ENCODE measurements around the gene MRPL47. TPM values are rescaled to one million over a fixed set of nuclear protein-coding genes. Genes with fewer than 3 reads are reported as not detected.

MRPL47 gene
- total and polyA plus RNA-seq, 10 of the 15 experiments (the other 5 are each of a cell fraction or from before 2014, with no cell fraction given): 40.6 to 237 (median 73.9) TPM

GRCh38 chr3:179541094-179541493, 63.3 kb downstream of the MRPL47 start:
- no peaks in the 10 kb centered on the region for H3K4me1 ChIP-seq (ENCODE audit: control insufficient read depth, insufficient read depth, low read length)
- intact Hi-C loops (cut with micrococcal nuclease; ENCODE audit: unreplicated experiment) (no loop called here), in situ Hi-C loops (cut with MboI) (no loop called here)
- BruUV-seq (replicated peaks): no TSS peak
- no peak overlapping the region for H2AFZ ChIP-seq (ENCODE audit: control insufficient read depth, low read depth, low read length)
- FAIRE-seq: no peak
- H3K27me3 ChIP-seq (replicated peaks in 1 of 2; ENCODE audit: control insufficient read depth in 2 of 2, insufficient read depth in 2 of 2, low read length in 1 of 2): no peaks in the 10 kb centered on the region; a peak in 1 of 4 replicates
- POLR2A ChIA-PET: no interaction called here
- H3K4me3 ChIP-seq: no peak overlapping the region
- ATAC-seq: no peak
- TF ChIP-seq NR2C1 (IDR thresholded peaks at IDR 0.05) (no peak), ASH2L (IDR thresholded peaks at IDR 0.05; ENCODE audit: borderline replicate concordance, low read depth) (no peak), ZNF207 (IDR thresholded peaks at IDR 0.05; ENCODE audit: borderline replicate concordance) (no peak), MAX (IDR thresholded peaks at IDR 0.05; ENCODE audit: low read depth, low read length) (no peak)
- H3K4me2 ChIP-seq (ENCODE audit: control insufficient read depth, insufficient read depth): no peak overlapping the region
- no peaks in the 10 kb centered on the region for H3K9me3 ChIP-seq (replicated peaks; ENCODE audit: control insufficient read depth, insufficient read depth, low read length)
- H3K9ac ChIP-seq (ENCODE audit: control insufficient read depth, insufficient read depth, low read length): no peak overlapping the region
- H3K79me2 ChIP-seq (ENCODE audit: control insufficient read depth, insufficient read depth, low read length): no peaks in the 10 kb centered on the region
- WGBS (ENCODE audit: insufficient coverage, insufficient replicate concordance, low lambda C conversion rate, missing lambda C conversion rate): 23% methylated on average over 2 of the region's 2 CpGs
- SMC1A ChIA-PET (ENCODE audit: uncharacterized antibody, unreplicated experiment): interaction anchor here (0.6 kb wide), 1 partner anchor 10 kb away, joined by 3 read pairs; no protein-coding TSS in a partner anchor
- no peak for DNase-seq (ENCODE audit: low read depth, low spot score)
- H3K36me3 ChIP-seq (ENCODE audit: control insufficient read depth in 2 of 2, insufficient read depth in 2 of 2, low read length in 1 of 2): no peaks in the 10 kb centered on the region
- RAD21 ChIA-PET (ENCODE audit: unreplicated experiment): no interaction called here
- CTCF ChIA-PET: no interaction called here
- H3K27ac ChIP-seq (ENCODE audit: control insufficient read depth, insufficient read depth): no peak overlapping the region
- no peaks in the 10 kb centered on the region for H4K20me1 ChIP-seq (ENCODE audit: control insufficient read depth, insufficient read depth)

Small RNA genes within 50 kb of the gene (small RNA-seq; reads per million reads assigned to genes)
- gene AC090425.1 (not detected), gene RF01210 (not detected)

Other genes starting within 250 kb of the MRPL47 start
- 1.9 and 3.0 TPM in 2 replicates for gene GNB4, start 153.2 kb downstream of the MRPL47 start, total RNA-seq (2014; rRNA removed)
- gene GNB4, start 153.2 kb downstream of the MRPL47 start, total RNA-seq (2014; rRNA removed; fragmentation: Illumina TruSeq; extraction: Trizol): 2.3 and 3.4 TPM in 2 replicates
- gene GNB4, start 153.2 kb downstream of the MRPL47 start, total RNA-seq (2021): 2.4 and 3.1 TPM in 2 replicates
- gene GNB4, start 153.2 kb downstream of the MRPL47 start, polyA plus RNA-seq (2011; rRNA removed): 0.14 and 0.20 TPM in 2 replicates
- 2.1 and 2.6 TPM in 2 replicates for gene GNB4, start 153.2 kb downstream of the MRPL47 start, polyA plus RNA-seq (2014; fragmentation: Illumina TruSeq; extraction: Trizol)
- 1 to 10 TPM in 1 of 2 experiments, under 1 TPM in 1; 0.91 to 1.0 TPM for gene GNB4, start 153.2 kb downstream of the MRPL47 start, polyA plus RNA-seq (2014; fragmentation: Nextera tagmentation; extraction: Ambion mirVana)
- 1.6 and 1.7 TPM in 2 replicates for gene GNB4, start 153.2 kb downstream of the MRPL47 start, polyA plus RNA-seq (2014; rRNA removed)
- gene GNB4, start 153.2 kb downstream of the MRPL47 start, polyA plus RNA-seq (2016; fragmentation: Nextera tagmentation; extraction: Ambion mirVana): 1 to 10 TPM; 1.3 to 2.6 TPM
- 73.1 and 90.1 TPM in 2 replicates for gene ACTL6A, start 41.7 kb downstream of the MRPL47 start, total RNA-seq (2014; rRNA removed)
- 74.2 and 77.3 TPM in 2 replicates for gene ACTL6A, start 41.7 kb downstream of the MRPL47 start, total RNA-seq (2014; rRNA removed; fragmentation: Illumina TruSeq; extraction: Trizol)
- gene ACTL6A, start 41.7 kb downstream of the MRPL47 start, total RNA-seq (2021): 69.3 and 70.2 TPM in 2 replicates
- 113 and 154 TPM in 2 replicates for gene ACTL6A, start 41.7 kb downstream of the MRPL47 start, polyA plus RNA-seq (2011; rRNA removed)
- 109 and 140 TPM in 2 replicates for gene ACTL6A, start 41.7 kb downstream of the MRPL47 start, polyA plus RNA-seq (2014; fragmentation: Illumina TruSeq; extraction: Trizol)
- gene ACTL6A, start 41.7 kb downstream of the MRPL47 start, polyA plus RNA-seq (2014; fragmentation: Nextera tagmentation; extraction: Ambion mirVana): 100 to 1,000 TPM; 102 to 123 TPM
- gene ACTL6A, start 41.7 kb downstream of the MRPL47 start, polyA plus RNA-seq (2014; rRNA removed): 86.7 and 89.8 TPM in 2 replicates
- gene ACTL6A, start 41.7 kb downstream of the MRPL47 start, polyA plus RNA-seq (2016; fragmentation: Nextera tagmentation; extraction: Ambion mirVana): 100 to 1,000 TPM; 172 to 197 TPM
- gene NDUFB5, start 156 bp upstream of the MRPL47 start, total RNA-seq (2014; rRNA removed): 121 and 172 TPM in 2 replicates
- gene NDUFB5, start 156 bp upstream of the MRPL47 start, total RNA-seq (2014; rRNA removed; fragmentation: Illumina TruSeq; extraction: Trizol): 125 and 130 TPM in 2 replicates
- gene NDUFB5, start 156 bp upstream of the MRPL47 start, total RNA-seq (2021): 84.3 and 92.2 TPM in 2 replicates
- 82.0 and 181 TPM in 2 replicates for gene NDUFB5, start 156 bp upstream of the MRPL47 start, polyA plus RNA-seq (2011; rRNA removed)
- gene NDUFB5, start 156 bp upstream of the MRPL47 start, polyA plus RNA-seq (2014; fragmentation: Illumina TruSeq; extraction: Trizol): 107 and 117 TPM in 2 replicates
- 100 to 1,000 TPM; 318 to 320 TPM for gene NDUFB5, start 156 bp upstream of the MRPL47 start, polyA plus RNA-seq (2014; fragmentation: Nextera tagmentation; extraction: Ambion mirVana)
- 99.3 and 127 TPM in 2 replicates for gene NDUFB5, start 156 bp upstream of the MRPL47 start, polyA plus RNA-seq (2014; rRNA removed)
- gene NDUFB5, start 156 bp upstream of the MRPL47 start, polyA plus RNA-seq (2016; fragmentation: Nextera tagmentation; extraction: Ambion mirVana): 100 to 1,000 TPM; 202 to 240 TPM
- 8.4 and 10.6 TPM in 2 replicates for gene USP13, start 48.4 kb upstream of the MRPL47 start, total RNA-seq (2014; rRNA removed)
- gene USP13, start 48.4 kb upstream of the MRPL47 start, total RNA-seq (2014; rRNA removed; fragmentation: Illumina TruSeq; extraction: Trizol): 7.8 and 8.1 TPM in 2 replicates
- gene USP13, start 48.4 kb upstream of the MRPL47 start, total RNA-seq (2021): 18.3 and 20.8 TPM in 2 replicates
- gene USP13, start 48.4 kb upstream of the MRPL47 start, polyA plus RNA-seq (2011; rRNA removed): 12.1 and 14.4 TPM in 2 replicates
- gene USP13, start 48.4 kb upstream of the MRPL47 start, polyA plus RNA-seq (2014; fragmentation: Illumina TruSeq; extraction: Trizol): 14.9 and 20.1 TPM in 2 replicates
- gene USP13, start 48.4 kb upstream of the MRPL47 start, polyA plus RNA-seq (2014; fragmentation: Nextera tagmentation; extraction: Ambion mirVana): 1 to 10 TPM; 5.3 to 6.6 TPM
- gene USP13, start 48.4 kb upstream of the MRPL47 start, polyA plus RNA-seq (2014; rRNA removed): 9.3 and 9.6 TPM in 2 replicates
- 10 to 100 TPM in 1 of 2 experiments, 1 to 10 TPM in 1; 3.2 to 11.7 TPM for gene USP13, start 48.4 kb upstream of the MRPL47 start, polyA plus RNA-seq (2016; fragmentation: Nextera tagmentation; extraction: Ambion mirVana)

Measured in GM12878 (cell line).